ENCODE results near the gene PGGHG. TPM values are rescaled to one million over a fixed set of nuclear protein-coding genes. Genes with fewer than 3 reads are reported as not detected.

Gene PGGHG
- total RNA-seq, result 1 to 10 TPM; 4.0 to 7.7 (median 6.9) TPM

DNA sequence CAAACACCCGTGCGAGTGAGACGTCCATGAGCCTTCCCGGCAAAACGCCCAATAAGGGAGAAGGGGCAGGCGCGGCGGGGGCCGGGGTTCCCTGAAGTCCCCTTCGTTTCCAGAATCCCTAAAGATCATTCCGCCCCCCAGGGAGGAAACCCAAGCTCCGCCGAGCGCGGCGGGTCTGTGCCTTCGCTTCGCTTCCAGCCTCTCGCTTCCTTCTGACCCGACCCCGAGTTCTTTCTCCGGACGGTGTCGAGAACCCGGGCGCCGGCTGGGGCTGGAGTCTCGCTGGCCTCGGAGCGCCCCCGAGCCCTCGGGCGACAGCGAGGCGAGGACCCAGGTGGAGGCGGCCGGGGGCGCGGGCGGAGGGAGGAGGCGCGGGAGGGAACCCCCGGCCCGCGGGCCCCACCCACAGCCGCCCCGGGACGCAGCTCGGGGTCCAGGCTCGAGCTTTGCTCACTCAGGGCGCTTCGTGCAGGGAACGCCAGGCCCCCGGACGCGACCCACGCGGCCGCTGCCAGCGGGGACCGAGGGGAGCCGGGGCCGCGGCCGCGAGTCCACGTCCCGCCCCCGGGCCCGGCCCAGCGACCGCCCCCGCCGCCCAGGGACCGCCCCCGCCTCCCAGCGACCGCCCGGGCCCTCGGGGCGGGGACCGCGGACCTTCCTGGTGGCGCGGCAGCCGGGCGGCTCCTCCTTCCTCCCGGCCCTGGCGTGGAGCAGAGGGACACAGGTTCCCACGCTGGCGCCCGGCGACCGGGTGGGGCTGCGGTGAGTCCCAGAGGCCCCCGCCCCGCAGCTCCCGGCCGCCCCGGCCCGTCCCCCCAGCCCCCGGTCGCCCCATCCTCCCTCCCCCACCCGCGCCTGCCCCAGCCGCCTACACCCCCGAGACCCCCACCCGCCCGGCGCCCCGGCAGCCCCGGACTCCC is at the start of gene PGGHG:
Gene PGGHG, plus strand, starts transcription at position 649 of the 920 bp plus-strand sequence. CDS start 691 bp downstream, outside the sequence.
- peak in 1 of 2 donors; percentile 93 for DNase-seq (ENCODE audit: low spot score in 2 of 2)
- WGBS, 2 donors, result 0 to 1% methylated on average over 20 to 30 of the region's 112 CpGs
- peak within 1 kb of the TSS; percentile 78 for H3K4me3 ChIP-seq (ENCODE audit: low read depth, poor library complexity, severe bottlenecking)
- intact Hi-C loops (cut with DNase I; ENCODE audit: low total_unique reads), result no loop called here
- TF ChIP-seq POLR2A (IDR thresholded peaks at IDR 0.05), result no peak
- TF ChIP-seq, protein P1, sequence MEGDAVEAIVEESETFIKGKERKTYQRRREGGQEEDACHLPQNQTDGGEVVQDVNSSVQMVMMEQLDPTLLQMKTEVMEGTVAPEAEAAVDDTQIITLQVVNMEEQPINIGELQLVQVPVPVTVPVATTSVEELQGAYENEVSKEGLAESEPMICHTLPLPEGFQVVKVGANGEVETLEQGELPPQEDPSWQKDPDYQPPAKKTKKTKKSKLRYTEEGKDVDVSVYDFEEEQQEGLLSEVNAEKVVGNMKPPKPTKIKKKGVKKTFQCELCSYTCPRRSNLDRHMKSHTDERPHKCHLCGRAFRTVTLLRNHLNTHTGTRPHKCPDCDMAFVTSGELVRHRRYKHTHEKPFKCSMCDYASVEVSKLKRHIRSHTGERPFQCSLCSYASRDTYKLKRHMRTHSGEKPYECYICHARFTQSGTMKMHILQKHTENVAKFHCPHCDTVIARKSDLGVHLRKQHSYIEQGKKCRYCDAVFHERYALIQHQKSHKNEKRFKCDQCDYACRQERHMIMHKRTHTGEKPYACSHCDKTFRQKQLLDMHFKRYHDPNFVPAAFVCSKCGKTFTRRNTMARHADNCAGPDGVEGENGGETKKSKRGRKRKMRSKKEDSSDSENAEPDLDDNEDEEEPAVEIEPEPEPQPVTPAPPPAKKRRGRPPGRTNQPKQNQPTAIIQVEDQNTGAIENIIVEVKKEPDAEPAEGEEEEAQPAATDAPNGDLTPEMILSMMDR (IDR thresholded peaks at IDR 0.05), result no peak

DNA sequence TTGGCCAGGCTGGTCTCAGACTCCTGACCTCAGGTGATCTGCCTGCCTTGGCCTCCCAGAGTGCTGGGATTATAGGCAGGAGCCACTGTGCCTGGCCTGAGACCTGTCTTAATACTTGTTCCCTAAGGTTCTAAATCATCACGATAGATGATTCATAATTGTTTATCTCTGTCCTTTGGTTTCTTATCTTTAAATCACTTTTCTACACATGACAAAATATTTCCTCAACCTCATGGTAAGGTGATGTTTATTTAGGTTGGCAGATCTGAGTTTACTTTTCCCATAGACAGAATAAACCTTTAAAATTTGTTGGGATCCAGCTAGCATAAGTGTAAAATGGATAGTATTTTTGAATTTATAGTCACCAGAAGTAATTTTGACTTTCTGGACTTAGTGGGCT is 48.6 kb upstream of the PGGHG start:
- intact Hi-C loops (cut with DNase I; ENCODE audit: low total_unique reads), result no loop called here
- H3K4me3 ChIP-seq (ENCODE audit: low read depth, poor library complexity, severe bottlenecking), result no peak overlapping the region
- TF ChIP-seq, protein P1 (IDR thresholded peaks at IDR 0.05), result no peak
- no peak for TF ChIP-seq POLR2A (IDR thresholded peaks at IDR 0.05)
- 54 to 55% methylated on average over 1 of the region's 1 CpG for WGBS, 2 donors
- no peak for DNase-seq (ENCODE audit: low spot score in 2 of 2)

- peak in 1 of 2 donors; percentile 17 for DNase-seq (ENCODE audit: low spot score in 2 of 2)
- no peak overlapping the region for H3K4me3 ChIP-seq (ENCODE audit: low read depth, poor library complexity, severe bottlenecking)
- WGBS, 2 donors, result 89 to 91% methylated on average over 5 of the region's 5 CpGs
- TF ChIP-seq, protein P1 (IDR thresholded peaks at IDR 0.05), result no peak
- TF ChIP-seq POLR2A (IDR thresholded peaks at IDR 0.05), result no peak
- intact Hi-C loops (cut with DNase I; ENCODE audit: low total_unique reads), result loop anchor here (1.0 kb wide), 1 partner anchor 32 kb away; no protein-coding TSS in a partner anchor
These were observed 47.3 kb upstream of the PGGHG start for GRCh38 chr11:241634-242033.

DNA sequence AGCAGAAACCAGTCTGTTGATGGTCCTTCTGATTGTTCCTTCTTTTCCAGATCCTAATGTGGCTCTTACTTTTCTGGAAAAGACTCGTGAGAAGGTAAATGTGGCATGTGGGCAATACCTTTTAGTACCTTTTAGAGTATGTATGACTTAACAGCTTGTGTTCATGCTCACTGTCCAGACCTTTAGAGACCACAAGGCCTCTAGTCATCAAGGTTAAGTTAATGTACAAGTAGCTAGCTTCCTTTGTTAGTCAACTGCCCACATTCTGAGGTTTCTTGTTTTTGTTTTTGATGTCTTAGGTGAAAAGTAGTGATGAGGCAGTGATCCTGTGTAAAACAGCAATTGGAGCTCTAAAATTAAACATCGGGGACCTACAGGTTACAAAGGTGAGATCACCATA is 44.5 kb upstream of the PGGHG start:
- intact Hi-C loops (cut with DNase I; ENCODE audit: low total_unique reads), result no loop called here
- TF ChIP-seq POLR2A (IDR thresholded peaks at IDR 0.05), result no peak
- TF ChIP-seq, protein P1 (IDR thresholded peaks at IDR 0.05), result no peak
- no peak for DNase-seq (ENCODE audit: low spot score in 2 of 2)
- no peak overlapping the region for H3K4me3 ChIP-seq (ENCODE audit: low read depth, poor library complexity, severe bottlenecking)
- 93 to 94% methylated on average over 2 of the region's 2 CpGs for WGBS, 2 donors

GRCh38 chr11:249062-249461 is 39.9 kb upstream of the PGGHG start:
- TF ChIP-seq, protein P1 (IDR thresholded peaks at IDR 0.05), result no peak
- TF ChIP-seq POLR2A (IDR thresholded peaks at IDR 0.05), result no peak
- intact Hi-C loops (cut with DNase I; ENCODE audit: low total_unique reads), result no loop called here

More at GRCh38 chr11:249062-249461, 39.9 kb upstream of the PGGHG start:
- no peak overlapping the region for H3K4me3 ChIP-seq (ENCODE audit: low read depth, poor library complexity, severe bottlenecking)
- WGBS, 2 donors, result 89 to 95% methylated on average over 8 of the region's 8 CpGs
- DNase-seq (ENCODE audit: low spot score in 2 of 2), result no peak
